Loucy (cell line): ENCODE data around the gene EFHD1.
"Not testable (repeated sequence)": the region's sequence is repeated elsewhere in the genome, so short reads cannot be mapped to it uniquely, and the experiment has no call there.

ENCODE experiments used
- H2AFZ ChIP-seq: fragments of 200-600 bp; sonication (generic); 2 replicates; pipeline ENCODE4 v1.6.0; 2016; ENCODE audit warnings: antibody characterized with exemption, mild to moderate bottlenecking, low read length, moderate library complexity
- H3F3A ChIP-seq: fragments of 200-600 bp; 2 replicates; pipeline ENCODE4 v1.6.0; 2016; ENCODE audit warnings: antibody characterized with exemption, low read depth, mild to moderate bottlenecking
- H3K27me3 ChIP-seq: fragments of 200-600 bp; sonication (generic); 2 replicates; pipeline ENCODE4 v1.6.1; 2014; ENCODE audit warnings: low read length, mild to moderate bottlenecking; ENCODE audit not compliant: insufficient read depth, poor library complexity, severe bottlenecking
- H3K36me3 ChIP-seq: fragments of 200-600 bp; sonication (generic); 2 replicates; pipeline ENCODE4 v1.6.1; 2016; ENCODE audit warnings: low read length; ENCODE audit not compliant: insufficient read depth
- H3K4me1 ChIP-seq: fragments of 200-600 bp; sonication (generic); 2 replicates; pipeline ENCODE4 v1.5.1; 2014; ENCODE audit warnings: low read length, mild to moderate bottlenecking; ENCODE audit not compliant: insufficient read depth, poor library complexity, severe bottlenecking
- H3K4me2 ChIP-seq: fragments of 200-600 bp; sonication (generic); 2 replicates; pipeline ENCODE4 v1.6.0; 2014; ENCODE audit warnings: antibody characterized with exemption, low read length, low read depth, mild to moderate bottlenecking; ENCODE audit not compliant: poor library complexity, severe bottlenecking
- H3K4me3 ChIP-seq: fragments of 200-600 bp; sonication (generic); 2 replicates; pipeline ENCODE4 v1.5.1; 2014; ENCODE audit warnings: low read length, mild to moderate bottlenecking, mixed read lengths; ENCODE audit not compliant: poor library complexity, severe bottlenecking
- H3K79me2 ChIP-seq: fragments of 200-600 bp; sonication (generic); 2 replicates; pipeline ENCODE4 v1.6.1; 2014; ENCODE audit warnings: low read length; ENCODE audit not compliant: insufficient read depth
- H3K9ac ChIP-seq: fragments of 200-600 bp; sonication (generic); 2 replicates; pipeline ENCODE4 v1.6.0; 2014; ENCODE audit warnings: mild to moderate bottlenecking, low read depth, low read length, moderate library complexity; ENCODE audit not compliant: poor library complexity, severe bottlenecking
- H3K9me2 ChIP-seq: fragments of 200-600 bp; sonication (generic); replicated peaks from 2 replicates; pipeline ENCODE4 v1.6.1; 2016; ENCODE audit warnings: low read depth, low read length, mixed read lengths
- H3K9me3 ChIP-seq: fragments of 200-600 bp; sonication (generic); 2 replicates; pipeline ENCODE4 v1.6.1; 2014; ENCODE audit warnings: mild to moderate bottlenecking, antibody characterized with exemption, low read length, low read depth; ENCODE audit not compliant: insufficient read depth
- H4K20me1 ChIP-seq: fragments of 200-600 bp; sonication (generic); 2 replicates; pipeline ENCODE4 v1.6.0; 2014; ENCODE audit warnings: antibody characterized with exemption, low read length, mild to moderate bottlenecking; ENCODE audit not compliant: insufficient read depth, poor library complexity, severe bottlenecking
- EZH2phosphoT487 ChIP-seq: fragments of 200-600 bp; IDR thresholded peaks from 2 replicates; pipeline ENCODE4 v1.6.1; 2018; ENCODE audit warnings: antibody characterized with exemption, mild to moderate bottlenecking, moderate library complexity, borderline replicate concordance
- TF ChIP-seq, protein P1 (sequence below): fragments of 200-600 bp; sonication (generic); conservative IDR thresholded peaks from 2 replicates; pipeline ENCODE4 v1.5.1; 2014; ENCODE audit warnings: mild to moderate bottlenecking, antibody characterized with exemption, low read length

EFHD1 gene

GRCh38 chr2:232632904-232633412 lies 446 bp upstream of the EFHD1 start:
- no peaks in the 10 kb centered on the region for H3K9me3 ChIP-seq
- H3K4me2 ChIP-seq, result no peak overlapping the region
- H3K9ac ChIP-seq, result no peak overlapping the region
- H3K36me3 ChIP-seq, result no peaks in the 10 kb centered on the region
- no peaks in the 10 kb centered on the region for H4K20me1 ChIP-seq
- H3F3A ChIP-seq, result no peaks in the 10 kb centered on the region
- H3K79me2 ChIP-seq, result no peaks in the 10 kb centered on the region
- H3K27me3 ChIP-seq, result no peaks in the 10 kb centered on the region
- TF ChIP-seq, protein P1, sequence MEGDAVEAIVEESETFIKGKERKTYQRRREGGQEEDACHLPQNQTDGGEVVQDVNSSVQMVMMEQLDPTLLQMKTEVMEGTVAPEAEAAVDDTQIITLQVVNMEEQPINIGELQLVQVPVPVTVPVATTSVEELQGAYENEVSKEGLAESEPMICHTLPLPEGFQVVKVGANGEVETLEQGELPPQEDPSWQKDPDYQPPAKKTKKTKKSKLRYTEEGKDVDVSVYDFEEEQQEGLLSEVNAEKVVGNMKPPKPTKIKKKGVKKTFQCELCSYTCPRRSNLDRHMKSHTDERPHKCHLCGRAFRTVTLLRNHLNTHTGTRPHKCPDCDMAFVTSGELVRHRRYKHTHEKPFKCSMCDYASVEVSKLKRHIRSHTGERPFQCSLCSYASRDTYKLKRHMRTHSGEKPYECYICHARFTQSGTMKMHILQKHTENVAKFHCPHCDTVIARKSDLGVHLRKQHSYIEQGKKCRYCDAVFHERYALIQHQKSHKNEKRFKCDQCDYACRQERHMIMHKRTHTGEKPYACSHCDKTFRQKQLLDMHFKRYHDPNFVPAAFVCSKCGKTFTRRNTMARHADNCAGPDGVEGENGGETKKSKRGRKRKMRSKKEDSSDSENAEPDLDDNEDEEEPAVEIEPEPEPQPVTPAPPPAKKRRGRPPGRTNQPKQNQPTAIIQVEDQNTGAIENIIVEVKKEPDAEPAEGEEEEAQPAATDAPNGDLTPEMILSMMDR, result no peak
- no peak for TF ChIP-seq EZH2phosphoT487
- H3K9me2 ChIP-seq, result no peaks in the 10 kb centered on the region
- H3K4me3 ChIP-seq, result no peak overlapping the region
- H3K4me1 ChIP-seq, result no peaks in the 10 kb centered on the region
- no peak overlapping the region for H2AFZ ChIP-seq

- Histone ChIP-seq H3K4me3 (no peak overlapping the region), H3K36me3 (no peaks in the 10 kb centered on the region), H3K4me1 (no peaks in the 10 kb centered on the region), H3K27me3 (no peaks in the 10 kb centered on the region), H3K9me2 (no peaks in the 10 kb centered on the region), H3K9me3 (no peaks in the 10 kb centered on the region), H2AFZ (no peak overlapping the region), H4K20me1 (no peaks in the 10 kb centered on the region), H3K9ac (no peak overlapping the region), H3K4me2 (no peak overlapping the region), H3F3A (no peaks in the 10 kb centered on the region), H3K79me2 (no peaks in the 10 kb centered on the region)
- no peak for TF ChIP-seq EZH2phosphoT487
- TF ChIP-seq, protein P1, result no peak
Observed at GRCh38 chr2:232634206-232635150, 1.1 kb downstream of the EFHD1 start.

- H3K9me3 ChIP-seq, H3K36me3 ChIP-seq, H3K27me3 ChIP-seq, H3K79me2 ChIP-seq, H2AFZ ChIP-seq, H3K9me2 ChIP-seq, H3K4me3 ChIP-seq, H3K4me2 ChIP-seq, H3K9ac ChIP-seq, H3K4me1 ChIP-seq, H4K20me1 ChIP-seq, H3F3A ChIP-seq: not testable (repeated sequence)
Observed at GRCh38 chr2:232635376-232635775, 2.0 kb downstream of the EFHD1 start.
